Naive thymus-derived CD8-positive, alpha-beta T cell (primary cell): Measurements from ENCODE around the gene HIBCH. TPM values are rescaled to one million over a fixed set of nuclear protein-coding genes. Genes with fewer than 3 reads are reported as not detected.

Experiments used
- polyA plus RNA-seq, 3 donors: library from polyadenylated mRNA; unstranded; fragments of 300-500 nt; fragmentation: Illumina TruSeq; gene quantifications; one replicate each; pipeline ENCODE4 v1.2.3, GENCODE V29; 2021
- total RNA-seq, 8 experiments: library from RNA in 2 of 8; stranded (reverse) in 2 of 8; gene quantifications; one replicate each; pipeline ENCODE4 v1.2.3 and lab custom pipeline; 2021 to 2026

The HIBCH gene
- total and polyA plus RNA-seq, 5 experiments from 2014 or later, result 18.0 to 24.5 (median 19.5) TPM

Other genes with a start within 250 kb of the HIBCH start
- 1 to 10 TPM; 2.2 to 3.6 TPM for gene INPP1, start 23.8 kb upstream of the HIBCH start, total RNA-seq
- gene INPP1, start 23.8 kb upstream of the HIBCH start, polyA plus RNA-seq, result 1 to 10 TPM; 1.2 to 2.8 (median 2.7) TPM
- gene MFSD6, start 88.5 kb upstream of the HIBCH start, total RNA-seq, result 10 to 100 TPM; 58.2 to 61.3 TPM
- 10 to 100 TPM; 14.7 to 18.5 (median 16.7) TPM for gene MFSD6, start 88.5 kb upstream of the HIBCH start, polyA plus RNA-seq
- 10 to 100 TPM; 23.4 TPM for gene NEMP2, start 214.9 kb upstream of the HIBCH start, total RNA-seq
- gene NEMP2, start 214.9 kb upstream of the HIBCH start, polyA plus RNA-seq, result 10 to 100 TPM; 10.0 to 13.4 (median 12.1) TPM